K562 (cell line): ENCODE data around the gene PARS2.

Experiments used
- CHCHD3 ChIP-seq: fragments of 250-450 bp; sonication (Bioruptor Pico); IDR thresholded peaks from 2 replicates; pipeline ENCODE4 v2.1.2; 2022; ENCODE audit warnings: mild to moderate bottlenecking
- HDGF ChIP-seq: fragments of 450-650 bp; IDR thresholded peaks from 2 replicates; pipeline ENCODE4 v1.6.1; 2016
- JUNB ChIP-seq: fragments of 450-650 bp; formaldehyde crosslinking; conservative IDR thresholded peaks from 2 replicates; pipeline ENCODE4 v1.4.0; 2020; ENCODE audit warnings: mild to moderate bottlenecking
- KLF16 ChIP-seq: IDR thresholded peaks from 2 replicates; pipeline ENCODE4 v1.6.1; 2016; ENCODE audit warnings: antibody characterized with exemption
- PCBP1 ChIP-seq: fragments of 200-400 bp; formaldehyde crosslinking; IDR thresholded peaks from 2 replicates; pipeline ENCODE4 v1.6.1; 2018; ENCODE audit warnings: mild to moderate bottlenecking, low read depth, low read length; ENCODE audit not compliant: poor library complexity, severe bottlenecking
- SIN3A ChIP-seq, 2 experiments: fragments of 150-350 bp in 1 of 2; IDR thresholded peaks; 2 replicates each; pipeline ENCODE4 v1.6.1; 2011 to 2016; ENCODE audit warnings: borderline replicate concordance in 2 of 2, low read depth in 2 of 2, low read length in 2 of 2, mild to moderate bottlenecking in 2 of 2, moderate library complexity in 2 of 2; ENCODE audit not compliant: control insufficient read depth in 1 of 2
- YY1 ChIP-seq, 3 experiments: IDR thresholded peaks; 2 replicates each; pipeline ENCODE4 v1.6.1; 2011; ENCODE audit warnings: low read length in 2 of 3, mild to moderate bottlenecking in 2 of 3, moderate library complexity in 2 of 3, borderline replicate concordance in 1 of 3, control low read depth in 1 of 3, low read depth in 1 of 3; ENCODE audit not compliant: insufficient read depth in 3 of 3, insufficient replicate concordance in 2 of 3, control insufficient read depth in 1 of 3, insufficient read length in 1 of 3; ENCODE audit errors: extremely low read depth in 1 of 3
- ZNF165 ChIP-seq: fragments of 250-450 bp; sonication (Bioruptor Pico); IDR thresholded peaks from 2 replicates; pipeline ENCODE4 v1.4.0; 2020; ENCODE audit warnings: borderline replicate concordance
- TF ChIP-seq, protein P1 (sequence below): sonication (generic); formaldehyde crosslinking; IDR thresholded peaks from 2 replicates; pipeline ENCODE4 v1.5.0; 2020; ENCODE audit warnings: missing genetic modification reagents
- TF ChIP-seq, protein P2 (sequence below): fragments of 250-450 bp; sonication (Bioruptor Pico); IDR thresholded peaks from 2 replicates; pipeline ENCODE4 v1.8.0; 2021; ENCODE audit warnings: mild to moderate bottlenecking, moderate library complexity
- TF ChIP-seq, protein P3 (sequence below), 3 experiments: IDR thresholded peaks in 2 of 3; conservative IDR thresholded peaks in 1 of 3; 2 replicates each; pipeline ENCODE4 v1.5.1; 2011 to 2012; ENCODE audit warnings: low read length in 3 of 3, mild to moderate bottlenecking in 3 of 3, control low read depth in 2 of 3, improper control_type of control experiment in 1 of 3, inconsistent platforms in 1 of 3, low read depth in 1 of 3, mixed read lengths in 1 of 3, moderate library complexity in 1 of 3; ENCODE audit not compliant: insufficient read depth in 2 of 3
- TF ChIP-seq, protein P4 (sequence below): fragments of 200-600 bp; sonication (generic); IDR thresholded peaks from one replicate; pipeline ENCODE4 v1.6.1; 2012; ENCODE audit warnings: mild to moderate bottlenecking, low read depth, low read length, inconsistent platforms

DNA sequence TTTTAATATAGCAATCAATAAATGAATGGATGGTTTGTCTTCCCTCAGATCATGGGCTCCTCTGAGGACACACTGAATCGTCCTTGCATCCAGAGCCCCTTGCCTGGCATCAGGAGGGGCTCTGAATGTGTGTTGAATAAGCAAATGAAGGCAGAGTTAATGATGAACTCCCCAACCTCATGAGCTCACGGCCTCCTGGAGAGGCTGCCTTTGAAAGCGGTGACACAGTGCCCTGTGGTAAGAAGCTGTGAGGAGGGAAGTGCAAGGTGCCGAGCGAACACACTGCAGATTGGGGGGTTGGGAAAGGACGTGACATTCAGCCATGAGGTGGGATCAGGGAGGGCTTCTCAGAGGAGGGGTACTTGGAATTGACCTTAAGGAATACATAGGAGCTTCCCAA lies 3.2 kb upstream of the PARS2 start:
- TF ChIP-seq JUNB (CRISPR knock-in tag) (no peak), SIN3A (IDR thresholded peaks at IDR 0.05; ENCODE audit: borderline replicate concordance in 2 of 2, control insufficient read depth in 1 of 2, low read depth in 2 of 2, low read length in 2 of 2) (no peak), YY1 (IDR thresholded peaks at IDR 0.05; ENCODE audit: borderline replicate concordance in 1 of 3, control insufficient read depth in 1 of 3, extremely low read depth in 1 of 3, insufficient read depth in 3 of 3, insufficient read length in 1 of 3, insufficient replicate concordance in 2 of 3, low read depth in 1 of 3, low read length in 2 of 3) (no peak), ZNF165 (no peak), PCBP1 (no peak), HDGF (no peak), CHCHD3 (CRISPR knock-in tag) (no peak), KLF16 (no peak)
- TF ChIP-seq, protein P1, sequence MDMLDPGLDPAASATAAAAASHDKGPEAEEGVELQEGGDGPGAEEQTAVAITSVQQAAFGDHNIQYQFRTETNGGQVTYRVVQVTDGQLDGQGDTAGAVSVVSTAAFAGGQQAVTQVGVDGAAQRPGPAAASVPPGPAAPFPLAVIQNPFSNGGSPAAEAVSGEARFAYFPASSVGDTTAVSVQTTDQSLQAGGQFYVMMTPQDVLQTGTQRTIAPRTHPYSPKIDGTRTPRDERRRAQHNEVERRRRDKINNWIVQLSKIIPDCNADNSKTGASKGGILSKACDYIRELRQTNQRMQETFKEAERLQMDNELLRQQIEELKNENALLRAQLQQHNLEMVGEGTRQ (CRISPR knock-in tag) = no peak
- TF ChIP-seq, protein P2, sequence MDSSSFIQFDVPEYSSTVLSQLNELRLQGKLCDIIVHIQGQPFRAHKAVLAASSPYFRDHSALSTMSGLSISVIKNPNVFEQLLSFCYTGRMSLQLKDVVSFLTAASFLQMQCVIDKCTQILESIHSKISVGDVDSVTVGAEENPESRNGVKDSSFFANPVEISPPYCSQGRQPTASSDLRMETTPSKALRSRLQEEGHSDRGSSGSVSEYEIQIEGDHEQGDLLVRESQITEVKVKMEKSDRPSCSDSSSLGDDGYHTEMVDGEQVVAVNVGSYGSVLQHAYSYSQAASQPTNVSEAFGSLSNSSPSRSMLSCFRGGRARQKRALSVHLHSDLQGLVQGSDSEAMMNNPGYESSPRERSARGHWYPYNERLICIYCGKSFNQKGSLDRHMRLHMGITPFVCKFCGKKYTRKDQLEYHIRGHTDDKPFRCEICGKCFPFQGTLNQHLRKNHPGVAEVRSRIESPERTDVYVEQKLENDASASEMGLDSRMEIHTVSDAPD (CRISPR knock-in tag) = no peak
- TF ChIP-seq, protein P3, sequence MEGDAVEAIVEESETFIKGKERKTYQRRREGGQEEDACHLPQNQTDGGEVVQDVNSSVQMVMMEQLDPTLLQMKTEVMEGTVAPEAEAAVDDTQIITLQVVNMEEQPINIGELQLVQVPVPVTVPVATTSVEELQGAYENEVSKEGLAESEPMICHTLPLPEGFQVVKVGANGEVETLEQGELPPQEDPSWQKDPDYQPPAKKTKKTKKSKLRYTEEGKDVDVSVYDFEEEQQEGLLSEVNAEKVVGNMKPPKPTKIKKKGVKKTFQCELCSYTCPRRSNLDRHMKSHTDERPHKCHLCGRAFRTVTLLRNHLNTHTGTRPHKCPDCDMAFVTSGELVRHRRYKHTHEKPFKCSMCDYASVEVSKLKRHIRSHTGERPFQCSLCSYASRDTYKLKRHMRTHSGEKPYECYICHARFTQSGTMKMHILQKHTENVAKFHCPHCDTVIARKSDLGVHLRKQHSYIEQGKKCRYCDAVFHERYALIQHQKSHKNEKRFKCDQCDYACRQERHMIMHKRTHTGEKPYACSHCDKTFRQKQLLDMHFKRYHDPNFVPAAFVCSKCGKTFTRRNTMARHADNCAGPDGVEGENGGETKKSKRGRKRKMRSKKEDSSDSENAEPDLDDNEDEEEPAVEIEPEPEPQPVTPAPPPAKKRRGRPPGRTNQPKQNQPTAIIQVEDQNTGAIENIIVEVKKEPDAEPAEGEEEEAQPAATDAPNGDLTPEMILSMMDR (IDR thresholded peaks at IDR 0.05 in 2 of 3, conservative IDR thresholded peaks at IDR 0.05 in 1 of 3; ENCODE audit: insufficient read depth in 2 of 3, low read depth in 1 of 3, low read length in 3 of 3) = no peak
- TF ChIP-seq, protein P4, sequence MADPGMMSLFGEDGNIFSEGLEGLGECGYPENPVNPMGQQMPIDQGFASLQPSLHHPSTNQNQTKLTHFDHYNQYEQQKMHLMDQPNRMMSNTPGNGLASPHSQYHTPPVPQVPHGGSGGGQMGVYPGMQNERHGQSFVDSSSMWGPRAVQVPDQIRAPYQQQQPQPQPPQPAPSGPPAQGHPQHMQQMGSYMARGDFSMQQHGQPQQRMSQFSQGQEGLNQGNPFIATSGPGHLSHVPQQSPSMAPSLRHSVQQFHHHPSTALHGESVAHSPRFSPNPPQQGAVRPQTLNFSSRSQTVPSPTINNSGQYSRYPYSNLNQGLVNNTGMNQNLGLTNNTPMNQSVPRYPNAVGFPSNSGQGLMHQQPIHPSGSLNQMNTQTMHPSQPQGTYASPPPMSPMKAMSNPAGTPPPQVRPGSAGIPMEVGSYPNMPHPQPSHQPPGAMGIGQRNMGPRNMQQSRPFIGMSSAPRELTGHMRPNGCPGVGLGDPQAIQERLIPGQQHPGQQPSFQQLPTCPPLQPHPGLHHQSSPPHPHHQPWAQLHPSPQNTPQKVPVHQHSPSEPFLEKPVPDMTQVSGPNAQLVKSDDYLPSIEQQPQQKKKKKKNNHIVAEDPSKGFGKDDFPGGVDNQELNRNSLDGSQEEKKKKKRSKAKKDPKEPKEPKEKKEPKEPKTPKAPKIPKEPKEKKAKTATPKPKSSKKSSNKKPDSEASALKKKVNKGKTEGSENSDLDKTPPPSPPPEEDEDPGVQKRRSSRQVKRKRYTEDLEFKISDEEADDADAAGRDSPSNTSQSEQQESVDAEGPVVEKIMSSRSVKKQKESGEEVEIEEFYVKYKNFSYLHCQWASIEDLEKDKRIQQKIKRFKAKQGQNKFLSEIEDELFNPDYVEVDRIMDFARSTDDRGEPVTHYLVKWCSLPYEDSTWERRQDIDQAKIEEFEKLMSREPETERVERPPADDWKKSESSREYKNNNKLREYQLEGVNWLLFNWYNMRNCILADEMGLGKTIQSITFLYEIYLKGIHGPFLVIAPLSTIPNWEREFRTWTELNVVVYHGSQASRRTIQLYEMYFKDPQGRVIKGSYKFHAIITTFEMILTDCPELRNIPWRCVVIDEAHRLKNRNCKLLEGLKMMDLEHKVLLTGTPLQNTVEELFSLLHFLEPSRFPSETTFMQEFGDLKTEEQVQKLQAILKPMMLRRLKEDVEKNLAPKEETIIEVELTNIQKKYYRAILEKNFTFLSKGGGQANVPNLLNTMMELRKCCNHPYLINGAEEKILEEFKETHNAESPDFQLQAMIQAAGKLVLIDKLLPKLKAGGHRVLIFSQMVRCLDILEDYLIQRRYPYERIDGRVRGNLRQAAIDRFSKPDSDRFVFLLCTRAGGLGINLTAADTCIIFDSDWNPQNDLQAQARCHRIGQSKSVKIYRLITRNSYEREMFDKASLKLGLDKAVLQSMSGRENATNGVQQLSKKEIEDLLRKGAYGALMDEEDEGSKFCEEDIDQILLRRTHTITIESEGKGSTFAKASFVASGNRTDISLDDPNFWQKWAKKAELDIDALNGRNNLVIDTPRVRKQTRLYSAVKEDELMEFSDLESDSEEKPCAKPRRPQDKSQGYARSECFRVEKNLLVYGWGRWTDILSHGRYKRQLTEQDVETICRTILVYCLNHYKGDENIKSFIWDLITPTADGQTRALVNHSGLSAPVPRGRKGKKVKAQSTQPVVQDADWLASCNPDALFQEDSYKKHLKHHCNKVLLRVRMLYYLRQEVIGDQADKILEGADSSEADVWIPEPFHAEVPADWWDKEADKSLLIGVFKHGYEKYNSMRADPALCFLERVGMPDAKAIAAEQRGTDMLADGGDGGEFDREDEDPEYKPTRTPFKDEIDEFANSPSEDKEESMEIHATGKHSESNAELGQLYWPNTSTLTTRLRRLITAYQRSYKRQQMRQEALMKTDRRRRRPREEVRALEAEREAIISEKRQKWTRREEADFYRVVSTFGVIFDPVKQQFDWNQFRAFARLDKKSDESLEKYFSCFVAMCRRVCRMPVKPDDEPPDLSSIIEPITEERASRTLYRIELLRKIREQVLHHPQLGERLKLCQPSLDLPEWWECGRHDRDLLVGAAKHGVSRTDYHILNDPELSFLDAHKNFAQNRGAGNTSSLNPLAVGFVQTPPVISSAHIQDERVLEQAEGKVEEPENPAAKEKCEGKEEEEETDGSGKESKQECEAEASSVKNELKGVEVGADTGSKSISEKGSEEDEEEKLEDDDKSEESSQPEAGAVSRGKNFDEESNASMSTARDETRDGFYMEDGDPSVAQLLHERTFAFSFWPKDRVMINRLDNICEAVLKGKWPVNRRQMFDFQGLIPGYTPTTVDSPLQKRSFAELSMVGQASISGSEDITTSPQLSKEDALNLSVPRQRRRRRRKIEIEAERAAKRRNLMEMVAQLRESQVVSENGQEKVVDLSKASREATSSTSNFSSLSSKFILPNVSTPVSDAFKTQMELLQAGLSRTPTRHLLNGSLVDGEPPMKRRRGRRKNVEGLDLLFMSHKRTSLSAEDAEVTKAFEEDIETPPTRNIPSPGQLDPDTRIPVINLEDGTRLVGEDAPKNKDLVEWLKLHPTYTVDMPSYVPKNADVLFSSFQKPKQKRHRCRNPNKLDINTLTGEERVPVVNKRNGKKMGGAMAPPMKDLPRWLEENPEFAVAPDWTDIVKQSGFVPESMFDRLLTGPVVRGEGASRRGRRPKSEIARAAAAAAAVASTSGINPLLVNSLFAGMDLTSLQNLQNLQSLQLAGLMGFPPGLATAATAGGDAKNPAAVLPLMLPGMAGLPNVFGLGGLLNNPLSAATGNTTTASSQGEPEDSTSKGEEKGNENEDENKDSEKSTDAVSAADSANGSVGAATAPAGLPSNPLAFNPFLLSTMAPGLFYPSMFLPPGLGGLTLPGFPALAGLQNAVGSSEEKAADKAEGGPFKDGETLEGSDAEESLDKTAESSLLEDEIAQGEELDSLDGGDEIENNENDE = no peak
